MM.1S (cell line): ENCODE data around the gene KIF25.

Source experiments
- DNase-seq: peaks from one replicate; pipeline ENCODE4 v3.0.0-alpha.2; 2015
- H2AFZ ChIP-seq: fragments of 300-600 bp; sonication (generic); 2 replicates; pipeline ENCODE4 v1.6.0; 2016; ENCODE audit warnings: antibody characterized with exemption, low read length
- H3F3A ChIP-seq: fragments of 300-600 bp; sonication (generic); 2 replicates; pipeline ENCODE4 v1.6.1; 2016; ENCODE audit warnings: mild to moderate bottlenecking, antibody characterized with exemption, low read length, moderate library complexity, mixed read lengths; ENCODE audit not compliant: insufficient read depth
- H3K27ac ChIP-seq: fragments of 300-600 bp; sonication (generic); 2 replicates; pipeline ENCODE4 v1.5.1; 2016; ENCODE audit warnings: mild to moderate bottlenecking, low read length
- H3K27me3 ChIP-seq: fragments of 300-600 bp; sonication (generic); replicated peaks from 2 replicates; pipeline ENCODE4 v1.6.0; 2016; ENCODE audit warnings: low read length; ENCODE audit not compliant: insufficient read depth
- H3K36me3 ChIP-seq: fragments of 300-600 bp; sonication (generic); replicated peaks from 2 replicates; pipeline ENCODE4 v1.6.1; 2016; ENCODE audit warnings: mild to moderate bottlenecking, low read length, mixed read lengths; ENCODE audit not compliant: insufficient read depth
- H3K4me1 ChIP-seq: fragments of 300-600 bp; sonication (generic); 2 replicates; pipeline ENCODE4 v1.6.1; 2016; ENCODE audit warnings: low read length, mixed read lengths
- H3K4me2 ChIP-seq: fragments of 300-600 bp; sonication (generic); 2 replicates; pipeline ENCODE4 v1.6.0; 2016; ENCODE audit warnings: low read depth, low read length
- H3K4me3 ChIP-seq: fragments of 300-600 bp; sonication (generic); 2 replicates; pipeline ENCODE4 v1.5.1; 2016; ENCODE audit warnings: low read length, mixed read lengths
- H3K79me2 ChIP-seq: fragments of 300-600 bp; sonication (generic); 2 replicates; pipeline ENCODE4 v1.6.1; 2016; ENCODE audit warnings: mixed run types, low read length, mixed read lengths
- H3K9ac ChIP-seq: fragments of 300-600 bp; sonication (generic); 2 replicates; pipeline ENCODE4 v1.6.1; 2016; ENCODE audit warnings: low read length, mixed read lengths
- H3K9me2 ChIP-seq: fragments of 300-600 bp; sonication (generic); replicated peaks from 2 replicates; pipeline ENCODE4 v1.6.1; 2016; ENCODE audit warnings: mild to moderate bottlenecking, low read length, mixed read lengths; ENCODE audit not compliant: insufficient read depth
- H3K9me3 ChIP-seq: fragments of 300-600 bp; sonication (generic); replicated peaks from 2 replicates; pipeline ENCODE4 v1.6.1; 2016; ENCODE audit warnings: mild to moderate bottlenecking, low read length, mixed read lengths; ENCODE audit not compliant: insufficient read depth
- H4K20me1 ChIP-seq: fragments of 300-600 bp; sonication (generic); 2 replicates; pipeline ENCODE4 v1.6.1; 2016; ENCODE audit warnings: mild to moderate bottlenecking, low read length, moderate library complexity, mixed read lengths; ENCODE audit not compliant: insufficient read depth
- CTCF ChIP-seq: fragments of 300-600 bp; sonication (generic); IDR thresholded peaks from 2 replicates; pipeline ENCODE4 v1.5.1; 2016; ENCODE audit warnings: antibody characterized with exemption, low read length, mixed read lengths
- EZH2 ChIP-seq: fragments of 300-600 bp; sonication (generic); optimal IDR thresholded peaks from 2 replicates; pipeline ENCODE3; 2017; ENCODE audit warnings: low read depth, mild to moderate bottlenecking, antibody characterized with exemption, low read length, mixed read lengths
- EZH2phosphoT487 ChIP-seq: fragments of 300-600 bp; sonication (generic); IDR thresholded peaks from 2 replicates; pipeline ENCODE4 v1.6.1; 2018; ENCODE audit warnings: antibody characterized with exemption, low read length

Gene KIF25

GRCh38 chr6:168081858-168082546, 84.5 kb downstream of the KIF25 start:
- TF ChIP-seq EZH2phosphoT487 (no peak), EZH2 (no peak)
- H3K4me2 ChIP-seq, result no peak overlapping the region
- no peaks in the 10 kb centered on the region for H3K9me3 ChIP-seq
- H3K9me2 ChIP-seq, result no peaks in the 10 kb centered on the region
- no peaks in the 10 kb centered on the region; the same call in 1 of the 2 replicates for H3K27me3 ChIP-seq
- H3K9ac ChIP-seq, result no peak overlapping the region
- H3K4me3 ChIP-seq, result no peak overlapping the region
- H3F3A ChIP-seq, result no peaks in the 10 kb centered on the region
- H2AFZ ChIP-seq, result no peak overlapping the region
- H3K79me2 ChIP-seq, result no peaks in the 10 kb centered on the region
- no peaks in the 10 kb centered on the region for H3K4me1 ChIP-seq
- no peak for DNase-seq
- no peaks in the 10 kb centered on the region for H3K36me3 ChIP-seq
- H3K27ac ChIP-seq, result no peak overlapping the region
- no peaks in the 10 kb centered on the region for H4K20me1 ChIP-seq

GRCh38 chr6:168082860-168083513, 85.5 kb downstream of the KIF25 start:
- no peaks in the 10 kb centered on the region; the same call in 1 of the 2 replicates for H3K27me3 ChIP-seq
- H3K9me2 ChIP-seq, result no peaks in the 10 kb centered on the region
- H3K79me2 ChIP-seq, result no peaks in the 10 kb centered on the region
- H4K20me1 ChIP-seq, result no peaks in the 10 kb centered on the region
- TF ChIP-seq CTCF (no peak), EZH2phosphoT487 (no peak)
- H3K4me1 ChIP-seq, result no peaks in the 10 kb centered on the region
- H2AFZ ChIP-seq, result no peak overlapping the region
- no peak overlapping the region for H3K4me3 ChIP-seq
- H3K9ac ChIP-seq, result no peak overlapping the region
- H3K36me3 ChIP-seq, result no peaks in the 10 kb centered on the region
- no peak overlapping the region for H3K4me2 ChIP-seq
- no peak for DNase-seq
- H3K27ac ChIP-seq, result no peak overlapping the region
- H3K9me3 ChIP-seq, result no peaks in the 10 kb centered on the region
- H3F3A ChIP-seq, result no peaks in the 10 kb centered on the region

- H3K4me1 ChIP-seq, result no peaks in the 10 kb centered on the region
Observed at GRCh38 chr6:168083514-168083885, 86.0 kb downstream of the KIF25 start.

More at GRCh38 chr6:168083514-168083885, 86.0 kb downstream of the KIF25 start:
- Histone ChIP-seq H3F3A (no peaks in the 10 kb centered on the region), H3K27me3 (no peaks in the 10 kb centered on the region; the same call in 1 of the 2 replicates), H3K27ac (no peak overlapping the region), H3K79me2 (no peaks in the 10 kb centered on the region), H3K9me3 (no peaks in the 10 kb centered on the region), H3K9ac (no peak overlapping the region), H3K4me2 (no peak overlapping the region), H3K9me2 (no peaks in the 10 kb centered on the region), H2AFZ (no peak overlapping the region), H3K36me3 (no peaks in the 10 kb centered on the region), H3K4me3 (no peak overlapping the region), H4K20me1 (no peaks in the 10 kb centered on the region)
- no peak for TF ChIP-seq CTCF
- no peak for TF ChIP-seq EZH2
- no peak for DNase-seq
